A673 (cell line): ENCODE measurements around the gene DHX15.

Experiments used
- EZH2 ChIP-seq: fragments of 200-600 bp; sonication (generic); IDR thresholded peaks from 2 replicates; pipeline ENCODE4 v1.6.1; 2017; ENCODE audit warnings: borderline replicate concordance, low read depth, mild to moderate bottlenecking, mixed read lengths, antibody characterized with exemption, low read length; ENCODE audit not compliant: poor library complexity, severe bottlenecking
- TF ChIP-seq, protein P1 (sequence below): fragments of 300-800, 200-600 bp; sonication (generic); conservative IDR thresholded peaks from 2 replicates; pipeline ENCODE4 v1.5.1; 2017; ENCODE audit warnings: low read depth, mild to moderate bottlenecking, antibody characterized with exemption, low read length, moderate library complexity, mixed read lengths

DNA sequence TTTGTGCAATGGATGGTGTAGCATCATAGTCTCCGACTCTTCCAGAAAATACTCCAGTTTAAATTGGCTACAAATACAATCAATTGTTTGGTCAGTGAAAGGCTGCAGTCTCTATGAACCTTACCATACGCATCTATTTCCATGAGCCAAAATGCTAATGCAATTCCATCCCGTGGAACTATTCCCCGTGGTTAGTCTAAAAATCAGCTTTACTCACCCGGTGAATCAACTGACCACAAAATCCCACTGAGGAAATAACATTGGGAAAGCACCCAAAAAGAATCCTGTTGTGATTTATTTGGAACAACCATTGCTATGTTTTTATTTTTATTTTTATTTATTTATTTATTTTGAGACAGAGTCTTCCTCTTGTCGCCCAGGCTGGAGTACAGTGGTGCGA lies 87.1 kb downstream of the DHX15 start:
- TF ChIP-seq, protein P1, sequence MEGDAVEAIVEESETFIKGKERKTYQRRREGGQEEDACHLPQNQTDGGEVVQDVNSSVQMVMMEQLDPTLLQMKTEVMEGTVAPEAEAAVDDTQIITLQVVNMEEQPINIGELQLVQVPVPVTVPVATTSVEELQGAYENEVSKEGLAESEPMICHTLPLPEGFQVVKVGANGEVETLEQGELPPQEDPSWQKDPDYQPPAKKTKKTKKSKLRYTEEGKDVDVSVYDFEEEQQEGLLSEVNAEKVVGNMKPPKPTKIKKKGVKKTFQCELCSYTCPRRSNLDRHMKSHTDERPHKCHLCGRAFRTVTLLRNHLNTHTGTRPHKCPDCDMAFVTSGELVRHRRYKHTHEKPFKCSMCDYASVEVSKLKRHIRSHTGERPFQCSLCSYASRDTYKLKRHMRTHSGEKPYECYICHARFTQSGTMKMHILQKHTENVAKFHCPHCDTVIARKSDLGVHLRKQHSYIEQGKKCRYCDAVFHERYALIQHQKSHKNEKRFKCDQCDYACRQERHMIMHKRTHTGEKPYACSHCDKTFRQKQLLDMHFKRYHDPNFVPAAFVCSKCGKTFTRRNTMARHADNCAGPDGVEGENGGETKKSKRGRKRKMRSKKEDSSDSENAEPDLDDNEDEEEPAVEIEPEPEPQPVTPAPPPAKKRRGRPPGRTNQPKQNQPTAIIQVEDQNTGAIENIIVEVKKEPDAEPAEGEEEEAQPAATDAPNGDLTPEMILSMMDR = no peak
- TF ChIP-seq EZH2 = no peak
